HG03066 (cell line): Measurements from ENCODE around the gene IQSEC3.
"Not testable (repeated sequence)": the region's sequence is repeated elsewhere in the genome, so short reads cannot be mapped to it uniquely, and the experiment has no call there.

ENCODE experiments used
- ATAC-seq: cut with Tn5 transposase; IDR thresholded peaks from one replicate; pipeline ENCODE4 v1.9.1; 2021; ENCODE audit warnings: low read depth; ENCODE audit not compliant: unreplicated experiment

The IQSEC3 gene

GRCh38 chr12:133616-134232, 67.2 kb downstream of the IQSEC3 start:
- ATAC-seq, result not testable (repeated sequence)

- ATAC-seq, result no peak
Observed at GRCh38 chr12:135138-135537, 68.6 kb downstream of the IQSEC3 start.

GRCh38 chr12:138171-138897, 71.8 kb downstream of the IQSEC3 start:
- ATAC-seq, result no peak

GRCh38 chr12:138898-139534, 72.4 kb downstream of the IQSEC3 start:
- ATAC-seq, result no peak

DNA sequence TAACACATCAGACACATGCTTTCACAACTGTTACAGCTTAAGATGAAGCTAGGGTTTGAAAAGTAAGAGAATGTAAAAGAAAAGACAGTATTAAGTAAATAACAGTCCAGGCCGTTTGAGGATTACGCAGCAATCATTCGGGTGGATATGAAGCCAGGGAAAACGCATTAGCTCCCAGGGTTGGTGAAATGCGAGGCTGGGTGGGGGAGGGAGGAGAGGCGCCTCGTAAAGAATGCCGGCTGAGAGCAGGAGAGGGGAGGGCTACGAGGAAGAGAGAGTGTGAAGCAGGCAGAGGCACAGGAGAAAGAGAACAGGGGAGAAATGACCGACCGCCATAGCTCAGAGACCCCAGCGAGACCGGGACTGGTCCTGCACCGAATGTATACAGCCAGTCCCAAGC, 73.0 kb downstream of the IQSEC3 start:
- no peak for ATAC-seq

DNA sequence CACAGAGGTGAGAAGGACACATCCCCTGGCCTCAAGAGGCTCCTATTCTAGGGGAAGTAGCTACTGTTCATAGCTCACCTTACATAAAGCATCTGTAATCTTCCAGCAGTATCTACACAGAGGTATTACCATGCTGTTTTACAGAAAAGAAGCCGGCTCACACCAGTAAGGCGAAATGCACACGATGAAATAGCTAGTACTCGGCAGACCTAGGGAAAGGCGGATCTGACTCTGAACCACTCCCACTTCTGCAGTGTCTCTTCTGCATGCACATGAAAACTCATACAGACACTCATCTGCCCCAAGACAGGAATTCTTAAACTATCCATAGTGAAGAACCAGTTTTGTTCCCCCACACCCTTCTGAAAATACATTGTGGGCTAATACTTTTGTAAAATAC, 73.6 kb downstream of the IQSEC3 start:
- ATAC-seq, result no peak

GRCh38 chr12:143964-144649, 77.5 kb downstream of the IQSEC3 start:
- no peak for ATAC-seq

DNA sequence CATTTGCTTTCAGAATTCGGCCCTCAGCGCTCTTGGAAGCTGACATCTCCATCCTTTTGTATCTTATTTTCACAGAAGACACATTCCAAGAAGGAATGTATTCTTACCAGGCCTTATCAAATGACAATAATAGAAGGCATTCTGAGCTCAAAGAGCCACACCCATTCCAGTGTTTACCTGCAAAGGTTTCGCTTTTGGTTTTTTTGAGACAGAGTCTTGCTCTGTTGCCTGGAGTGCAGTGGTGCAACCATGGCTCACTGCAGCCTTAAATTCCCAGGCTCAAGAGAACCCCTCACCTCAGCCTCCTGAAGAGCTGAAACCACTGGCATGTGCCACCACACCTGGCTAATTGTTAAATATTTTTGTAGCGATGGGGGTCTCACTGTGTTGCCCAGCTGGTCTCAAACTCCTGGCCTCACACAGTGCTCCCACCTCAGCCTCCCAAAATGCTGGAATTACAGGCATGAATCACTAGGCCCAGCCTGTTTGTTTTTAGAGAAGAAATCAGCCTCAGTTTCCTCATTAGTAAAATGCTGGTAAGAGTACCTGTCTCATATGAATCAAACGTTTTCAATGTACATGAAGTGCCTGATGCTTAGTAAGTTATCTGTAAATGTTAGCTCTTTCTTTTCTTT, 78.2 kb downstream of the IQSEC3 start:
- ATAC-seq, result no peak

DNA sequence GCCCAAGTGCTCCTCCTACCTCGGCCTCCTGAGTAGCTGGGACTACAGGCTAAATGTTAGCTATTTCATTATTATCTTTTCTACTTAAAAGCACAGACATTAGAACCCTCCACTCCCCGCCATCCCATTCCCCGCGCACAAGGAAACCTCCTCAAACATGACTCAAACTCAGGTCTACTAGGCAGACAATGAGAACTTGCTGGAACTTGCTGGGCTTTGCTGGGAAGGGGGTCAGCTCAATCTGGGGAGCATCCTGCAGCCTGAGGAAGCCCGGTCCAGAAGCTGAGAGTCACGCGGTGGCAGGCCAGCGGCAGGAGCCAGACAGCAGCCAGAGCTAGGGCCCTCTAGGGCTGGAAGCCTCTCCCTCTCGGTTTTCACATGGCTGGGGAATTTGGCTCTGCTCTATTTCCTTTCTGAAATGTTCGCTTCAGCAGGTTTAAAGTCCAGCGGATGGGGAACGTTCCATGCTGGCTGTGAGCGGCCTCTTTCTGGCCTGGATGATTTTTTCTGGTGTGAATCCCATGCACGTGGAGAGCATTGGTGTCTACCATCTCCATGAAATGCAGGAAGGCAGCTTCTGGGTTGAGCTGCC, 78.9 kb downstream of the IQSEC3 start:
- ATAC-seq, result no peak

GRCh38 chr12:147242-147641, 80.7 kb downstream of the IQSEC3 start:
- ATAC-seq, result no peak

- no peak for ATAC-seq
Observed at GRCh38 chr12:148676-149416, 82.3 kb downstream of the IQSEC3 start.

DNA sequence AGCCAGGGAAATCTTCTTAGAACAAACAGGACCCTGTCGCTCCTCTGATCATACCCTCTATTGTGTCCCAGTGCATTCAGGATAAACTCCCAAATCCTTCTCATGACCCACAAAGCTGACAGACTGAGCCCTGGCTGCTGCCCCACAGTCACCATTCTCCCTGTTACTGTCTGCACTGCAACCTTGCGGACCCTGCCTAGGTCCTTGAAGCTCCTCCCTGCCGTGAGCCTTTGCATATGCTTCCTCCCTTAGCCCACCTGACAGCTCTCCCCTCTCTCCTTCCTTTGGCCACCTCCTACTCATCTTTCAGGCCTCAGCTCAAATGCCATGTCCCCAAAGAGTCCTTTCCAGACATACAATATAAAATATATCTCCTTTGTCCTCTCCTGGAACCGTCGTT, 85.0 kb downstream of the IQSEC3 start:
- no peak for ATAC-seq

GRCh38 chr12:152440-152839, 85.9 kb downstream of the IQSEC3 start:
- ATAC-seq, result no peak

GRCh38 chr12:153080-153746, 86.6 kb downstream of the IQSEC3 start:
- ATAC-seq, result no peak

DNA sequence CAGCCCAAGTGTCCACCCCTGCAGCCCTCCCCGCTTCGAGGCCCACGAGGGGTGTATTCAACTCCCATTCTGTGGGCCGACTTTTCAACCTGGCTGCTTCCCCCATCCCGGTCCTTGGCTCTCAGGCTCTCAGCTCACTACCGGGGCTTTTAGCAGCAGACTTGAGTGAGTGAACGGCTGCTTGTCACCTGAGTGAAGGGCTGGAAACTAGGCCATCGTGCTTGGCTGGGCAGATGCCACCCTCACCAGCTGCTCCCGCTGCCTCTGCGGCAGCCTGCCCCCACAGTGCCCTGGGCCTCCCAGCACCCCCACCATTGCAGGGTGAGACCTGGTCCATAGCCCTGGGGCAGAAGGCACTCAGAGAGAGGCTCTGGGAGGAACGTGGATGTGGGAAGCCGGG, 87.5 kb downstream of the IQSEC3 start:
- no peak for ATAC-seq

DNA sequence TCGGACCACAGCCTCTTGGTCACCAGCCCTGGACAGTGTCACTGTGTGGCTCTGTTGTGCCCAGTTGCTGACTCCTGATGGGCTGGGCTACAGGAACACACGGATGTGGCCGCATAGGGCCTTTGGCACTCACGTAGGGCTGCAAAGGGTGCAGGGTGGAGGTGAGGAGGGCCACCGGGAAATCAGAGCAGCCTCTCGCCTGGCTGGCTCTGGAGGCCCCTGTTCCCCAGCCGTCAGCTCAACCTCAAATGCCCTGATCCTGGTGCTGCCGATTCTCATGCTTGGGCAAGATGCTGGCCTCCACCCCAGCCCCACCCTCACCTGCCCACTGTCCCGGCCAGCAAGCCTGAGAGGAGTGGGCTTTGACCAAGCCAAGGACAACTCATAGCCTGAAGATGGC, 88.4 kb downstream of the IQSEC3 start:
- ATAC-seq, result no peak

GRCh38 chr12:155646-156045, 89.1 kb downstream of the IQSEC3 start:
- ATAC-seq, result no peak

DNA sequence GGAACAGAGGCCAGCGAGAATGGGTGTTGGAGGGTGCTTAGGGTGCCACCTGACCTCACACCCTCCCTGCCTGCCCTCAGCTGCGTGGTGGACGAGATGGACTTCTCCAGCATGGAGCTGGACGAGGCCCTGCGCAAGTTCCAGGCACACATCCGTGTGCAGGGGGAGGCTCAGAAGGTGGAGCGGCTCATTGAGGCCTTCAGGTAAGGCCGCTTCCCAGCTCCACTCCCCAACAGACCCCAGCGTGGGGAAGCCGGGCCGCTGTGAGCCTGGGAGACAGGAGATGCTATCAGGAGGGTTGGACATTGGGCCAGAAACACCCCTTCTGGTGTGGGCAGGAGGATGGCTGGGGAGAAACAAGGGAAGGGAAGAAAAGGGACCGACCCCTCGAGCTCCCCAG, 90.4 kb downstream of the IQSEC3 start:
- no peak for ATAC-seq

DNA sequence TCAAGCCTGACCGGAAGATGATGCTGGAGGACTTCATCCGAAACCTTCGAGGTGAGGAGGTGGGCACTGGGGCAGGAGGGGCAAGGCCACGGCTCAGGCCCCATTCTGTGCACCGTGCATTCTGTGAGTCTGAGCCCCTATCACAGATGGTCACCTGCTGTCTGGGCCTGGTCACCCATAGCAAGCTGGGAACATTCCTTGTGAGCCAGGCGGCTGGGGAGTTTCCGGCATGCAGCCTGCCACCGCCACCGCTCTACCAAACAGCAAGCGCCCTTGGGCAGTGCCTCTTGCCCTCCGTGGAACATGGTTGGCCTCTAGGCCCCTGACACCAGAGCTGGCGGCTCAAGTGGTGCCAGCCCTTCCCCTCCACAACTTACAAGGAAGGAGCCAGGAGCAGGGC, 91.1 kb downstream of the IQSEC3 start:
- no peak for ATAC-seq
